Right lobe of liver (tissue), 4 donors: ENCODE data around the gene OR13C3.

ENCODE experiments used
- CTCF ChIP-seq, 4 donors: fragments of 200-600 bp in 3 of 4; fragments of 450-650 bp in 1 of 4; IDR thresholded peaks; one replicate each; pipeline versions ENCODE4 v1.5.1 to v1.8.0; 2016 to 2022; ENCODE audit warnings: antibody characterized with exemption in 4 of 4, mild to moderate bottlenecking in 2 of 4
- POLR2A ChIP-seq: fragments of 450-650 bp; IDR thresholded peaks from one replicate; pipeline ENCODE4 v1.6.1; 2017; ENCODE audit warnings: antibody characterized with exemption, mild to moderate bottlenecking
- donor health status: DM: no; HTN: no; CAD: no.
- donor health status: DM: no; HTN: no; CAD: no.
- donor health status: DM: no; HTN: yes; CAD: no.

GRCh38 chr9:104555521-104555920, 18.9 kb upstream of the OR13C3 start:
- TF ChIP-seq CTCF (IDR thresholded peaks at IDR 0.05), result no peak
- no peak for TF ChIP-seq POLR2A
